SU-DHL-6 (cell line): ENCODE measurements around the gene LHPP.

Experiments used
- H2AFZ ChIP-seq: fragments of 200-600 bp; sonication (generic); 2 replicates; pipeline ENCODE4 v1.6.1; 2014; ENCODE audit warnings: low read depth, mild to moderate bottlenecking, moderate library complexity, mixed read lengths, antibody characterized with exemption, low read length; ENCODE audit not compliant: severe bottlenecking
- H3F3A ChIP-seq: fragments of 200-600 bp; shearing (Covaris generic); 2 replicates; pipeline ENCODE4 v1.6.0; 2016; ENCODE audit warnings: antibody characterized with exemption, mild to moderate bottlenecking; ENCODE audit not compliant: insufficient read depth
- H3K27ac ChIP-seq: fragments of 200-600 bp; sonication (generic); 2 replicates; pipeline ENCODE4 v1.5.1; 2016; ENCODE audit warnings: low read depth, mild to moderate bottlenecking, low read length, moderate library complexity, mixed read lengths
- H3K27me3 ChIP-seq: fragments of 200-600 bp; sonication (generic), shearing (Covaris generic); 2 replicates; pipeline ENCODE4 v1.6.0; 2014; ENCODE audit warnings: mild to moderate bottlenecking, low read length
- H3K36me3 ChIP-seq: fragments of 200-600 bp; sonication (generic); 2 replicates; pipeline ENCODE4 v1.6.1; 2014; ENCODE audit warnings: mild to moderate bottlenecking, low read length, mixed read lengths
- H3K4me2 ChIP-seq: fragments of 300-600, 200-600 bp; shearing (Covaris generic), sonication (generic); 2 replicates; pipeline ENCODE4 v1.6.0; 2014; ENCODE audit warnings: low read length, low read depth, mild to moderate bottlenecking; ENCODE audit not compliant: poor library complexity, severe bottlenecking
- H3K4me3 ChIP-seq: fragments of 200-600 bp; sonication (generic); 2 replicates; pipeline ENCODE4 v1.5.1; 2014; ENCODE audit warnings: antibody characterized with exemption, low read length, mild to moderate bottlenecking, mixed read lengths; ENCODE audit not compliant: insufficient read depth, poor library complexity, severe bottlenecking
- H3K79me2 ChIP-seq: fragments of 200-600 bp; sonication (generic); 2 replicates; pipeline ENCODE4 v1.6.1; 2014; ENCODE audit warnings: mild to moderate bottlenecking, low read length, moderate library complexity; ENCODE audit not compliant: insufficient read depth
- H3K9ac ChIP-seq: fragments of 200-600 bp; sonication (generic); 2 replicates; pipeline ENCODE4 v1.7.0; 2014; ENCODE audit warnings: mild to moderate bottlenecking, low read length
- H3K9me2 ChIP-seq: fragments of 200-600 bp; sonication (generic); replicated peaks from 2 replicates; pipeline ENCODE4 v1.6.1; 2014; ENCODE audit warnings: low read length; ENCODE audit not compliant: insufficient read depth
- H3K9me3 ChIP-seq: fragments of 200-600 bp; sonication (generic); 2 replicates; pipeline ENCODE4 v1.6.1; 2014; ENCODE audit warnings: low read length, mixed read lengths; ENCODE audit not compliant: insufficient read depth
- H4K20me1 ChIP-seq: fragments of 200-600 bp; sonication (generic); 2 replicates; pipeline ENCODE4 v1.6.1; 2014; ENCODE audit warnings: low read depth, mild to moderate bottlenecking, antibody characterized with exemption, low read length, moderate library complexity, mixed read lengths
- EZH2phosphoT487 ChIP-seq: fragments of 200-600 bp; sonication (generic), shearing (Covaris generic); conservative IDR thresholded peaks from 2 replicates; pipeline ENCODE4 v1.6.1; 2018; ENCODE audit warnings: mild to moderate bottlenecking, antibody characterized with exemption, low read length, moderate library complexity, mixed read lengths
- TF ChIP-seq, protein P1 (sequence below): fragments of 200-600 bp; sonication (generic); IDR thresholded peaks from one replicate; pipeline ENCODE4 v1.5.1; 2017; ENCODE audit warnings: antibody characterized with exemption, mild to moderate bottlenecking, low read length, moderate library complexity; ENCODE audit not compliant: insufficient read depth, poor library complexity, severe bottlenecking

Gene LHPP

DNA sequence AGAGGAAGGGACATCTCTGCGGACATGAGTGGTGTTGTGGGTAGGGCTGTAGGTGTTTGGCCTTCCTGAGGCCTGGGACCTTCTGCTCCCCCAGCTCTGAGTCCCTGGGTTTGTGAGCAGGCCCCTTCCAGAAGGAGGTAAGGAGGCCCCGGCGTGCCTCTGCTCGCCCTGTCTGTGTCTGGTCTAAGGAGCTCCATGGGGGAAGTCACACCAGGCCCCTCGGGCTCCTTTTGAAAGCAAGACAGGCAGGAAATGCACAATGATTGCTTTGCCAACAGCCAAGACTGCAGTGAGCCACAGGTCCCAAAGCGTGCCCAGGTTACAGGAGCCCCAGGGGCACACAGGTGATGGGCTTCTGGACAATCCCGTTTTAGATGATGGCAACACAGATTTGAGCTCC lies 193.1 kb downstream of the LHPP start:
- Histone ChIP-seq H3K27me3 (no peaks in the 10 kb centered on the region), H3K9ac (no peak overlapping the region), H3K9me3 (no peaks in the 10 kb centered on the region), H3K4me3 (no peak overlapping the region), H3F3A (0 out of 2 replicates have a peak, but pooled peaks cover 4% of the 10 kb centered on the region), H2AFZ (no peak overlapping the region), H3K4me2 (no peak overlapping the region), H3K27ac (no peak overlapping the region), H3K36me3 (no peaks in the 10 kb centered on the region), H3K9me2 (no peaks in the 10 kb centered on the region), H3K79me2 (peaks cover 96% of the 10 kb centered on the region), H4K20me1 (no peaks in the 10 kb centered on the region; the same call in 1 of the 2 replicates)
- no peak for TF ChIP-seq EZH2phosphoT487
- TF ChIP-seq, protein P1, sequence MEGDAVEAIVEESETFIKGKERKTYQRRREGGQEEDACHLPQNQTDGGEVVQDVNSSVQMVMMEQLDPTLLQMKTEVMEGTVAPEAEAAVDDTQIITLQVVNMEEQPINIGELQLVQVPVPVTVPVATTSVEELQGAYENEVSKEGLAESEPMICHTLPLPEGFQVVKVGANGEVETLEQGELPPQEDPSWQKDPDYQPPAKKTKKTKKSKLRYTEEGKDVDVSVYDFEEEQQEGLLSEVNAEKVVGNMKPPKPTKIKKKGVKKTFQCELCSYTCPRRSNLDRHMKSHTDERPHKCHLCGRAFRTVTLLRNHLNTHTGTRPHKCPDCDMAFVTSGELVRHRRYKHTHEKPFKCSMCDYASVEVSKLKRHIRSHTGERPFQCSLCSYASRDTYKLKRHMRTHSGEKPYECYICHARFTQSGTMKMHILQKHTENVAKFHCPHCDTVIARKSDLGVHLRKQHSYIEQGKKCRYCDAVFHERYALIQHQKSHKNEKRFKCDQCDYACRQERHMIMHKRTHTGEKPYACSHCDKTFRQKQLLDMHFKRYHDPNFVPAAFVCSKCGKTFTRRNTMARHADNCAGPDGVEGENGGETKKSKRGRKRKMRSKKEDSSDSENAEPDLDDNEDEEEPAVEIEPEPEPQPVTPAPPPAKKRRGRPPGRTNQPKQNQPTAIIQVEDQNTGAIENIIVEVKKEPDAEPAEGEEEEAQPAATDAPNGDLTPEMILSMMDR = no peak

DNA sequence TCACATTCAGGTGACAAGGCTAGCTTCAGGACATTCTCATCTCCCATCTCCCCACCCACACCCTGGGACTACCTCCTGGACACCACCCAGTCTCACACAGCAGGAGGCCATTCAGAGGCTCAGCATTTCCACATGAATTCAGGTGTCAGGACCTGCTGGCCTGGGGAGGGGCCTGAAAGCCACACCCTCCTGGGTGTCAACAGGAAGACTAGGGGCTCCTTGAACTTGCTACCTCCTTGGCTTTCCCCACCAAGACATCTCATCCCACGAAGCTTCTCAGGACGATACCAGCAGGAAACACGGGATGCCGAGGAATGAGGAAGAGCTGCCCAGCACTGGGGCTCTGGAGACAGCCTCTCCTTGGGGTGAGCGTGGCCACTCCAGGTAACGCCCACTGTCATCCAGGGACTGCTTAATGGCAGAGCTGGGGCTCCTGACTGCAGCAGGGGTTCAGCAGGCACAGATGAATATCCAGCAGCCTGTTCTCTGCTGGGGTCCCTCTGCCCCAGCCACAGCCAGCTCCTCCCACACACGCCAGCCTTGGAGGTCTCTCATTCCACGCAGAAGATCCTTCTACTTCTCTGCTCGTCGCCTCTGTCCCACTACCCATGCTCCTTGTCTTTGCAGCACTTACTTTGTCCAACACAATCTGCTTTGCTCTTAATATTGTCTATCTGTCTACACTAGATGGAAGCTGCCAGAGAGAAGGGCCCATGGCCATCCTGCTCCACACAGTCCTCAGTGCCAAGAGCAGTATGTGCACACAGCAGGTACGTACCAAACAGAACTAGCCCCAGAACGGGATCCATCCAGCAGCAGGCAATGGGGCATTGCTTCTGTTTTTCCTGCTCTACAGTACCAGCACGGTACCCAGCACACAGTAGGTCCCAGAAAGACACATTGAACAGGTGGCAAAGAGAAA lies 193.8 kb downstream of the LHPP start:
- Histone ChIP-seq H3K27ac (no peak overlapping the region), H3K9me2 (no peaks in the 10 kb centered on the region)

DNA sequence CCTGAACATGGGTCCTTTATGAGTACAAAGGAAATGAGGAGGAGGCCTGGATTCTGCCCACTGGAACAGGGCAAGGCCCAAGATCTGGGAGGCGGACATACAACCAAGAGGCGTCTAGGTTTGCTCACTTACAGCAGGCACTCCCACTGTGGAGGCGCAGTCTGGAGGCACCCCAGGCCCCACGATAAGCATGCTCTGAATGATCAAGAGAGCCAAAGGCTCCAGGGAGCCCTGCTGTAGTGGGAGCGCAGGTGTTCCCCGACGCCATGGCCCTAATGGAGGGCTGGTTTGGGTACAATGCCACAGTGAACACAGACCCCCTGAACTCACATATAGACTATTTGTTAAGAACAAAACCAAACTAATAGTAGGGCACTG lies 194.5 kb downstream of the LHPP start:
- H3F3A ChIP-seq = no peaks in the 10 kb centered on the region
- H3K4me3 ChIP-seq = no peak overlapping the region
- TF ChIP-seq, protein P1 = no peak
- no peak for TF ChIP-seq EZH2phosphoT487
- no peak overlapping the region for H3K27ac ChIP-seq
- H2AFZ ChIP-seq = no peak overlapping the region
- peaks cover 96% of the 10 kb centered on the region for H3K79me2 ChIP-seq
- H3K9me2 ChIP-seq = no peaks in the 10 kb centered on the region
- H3K4me2 ChIP-seq = no peak overlapping the region
- H3K36me3 ChIP-seq = no peaks in the 10 kb centered on the region
- no peaks in the 10 kb centered on the region; the same call in 1 of the 2 replicates for H4K20me1 ChIP-seq
- no peak overlapping the region for H3K9ac ChIP-seq
- no peaks in the 10 kb centered on the region for H3K9me3 ChIP-seq
- no peaks in the 10 kb centered on the region for H3K27me3 ChIP-seq

More for the DNA sequence above, 193.8 kb downstream of the LHPP start:
- no peak overlapping the region for H3K9ac ChIP-seq
- no peaks in the 10 kb centered on the region for H3K36me3 ChIP-seq
- no peaks in the 10 kb centered on the region for H3K9me3 ChIP-seq
- peaks cover 96% of the 10 kb centered on the region for H3K79me2 ChIP-seq
- H3K27me3 ChIP-seq = no peaks in the 10 kb centered on the region
- no peak overlapping the region for H3K4me3 ChIP-seq
- no peak for TF ChIP-seq EZH2phosphoT487
- TF ChIP-seq, protein P1 = no peak
- H2AFZ ChIP-seq = no peak overlapping the region
- H3K4me2 ChIP-seq = no peak overlapping the region
- H4K20me1 ChIP-seq = no peaks in the 10 kb centered on the region; the same call in 1 of the 2 replicates
- H3F3A ChIP-seq = 0 out of 2 replicates have a peak, but pooled peaks cover 3% of the 10 kb centered on the region
